Type B pancreatic cell (in vitro differentiated cells): Measurements from ENCODE around the gene HEBP2. TPM values are rescaled to one million over a fixed set of nuclear protein-coding genes. Genes with fewer than 3 reads are reported as not detected.

Source experiments
- DNase-seq: peaks from one replicate; pipeline ENCODE4 v3.0.0; 2021; ENCODE audit warnings: mixed read lengths; ENCODE audit not compliant: unreplicated experiment; ENCODE audit errors: extremely low spot score
- H3K27ac Mint-ChIP-seq: 2 replicates; pipeline ENCODE4 v1.8.0; 2021; ENCODE audit warnings: mild to moderate bottlenecking, mixed read lengths
- H3K27me3 Mint-ChIP-seq: 2 replicates; pipeline ENCODE4 v1.8.0; 2021; ENCODE audit warnings: mixed read lengths
- H3K36me3 Mint-ChIP-seq: 2 replicates; pipeline ENCODE4 v1.8.0; 2021; ENCODE audit warnings: mixed read lengths
- H3K4me1 Mint-ChIP-seq: one replicate; pipeline ENCODE4 v1.8.0; 2021; ENCODE audit warnings: mixed read lengths; ENCODE audit not compliant: unreplicated experiment
- H3K4me3 Mint-ChIP-seq: 2 replicates; pipeline ENCODE4 v1.8.0; 2021; ENCODE audit warnings: mild to moderate bottlenecking, mixed read lengths
- H3K9me3 Mint-ChIP-seq: 2 replicates; pipeline ENCODE4 v1.8.0; 2021; ENCODE audit warnings: mixed read lengths
- CTCF ChIP-seq: fragments of 200-600 bp; sonication (generic); conservative IDR thresholded peaks from 2 replicates; pipeline ENCODE4 v1.5.0; 2021; ENCODE audit warnings: antibody characterized with exemption, mild to moderate bottlenecking
- total RNA-seq: library from RNA; stranded (reverse); gene quantifications from 2 replicates; pipeline ENCODE4 v1.2.1, GENCODE V29; 2021; ENCODE audit warnings: low replicate concordance

HEBP2 gene
- total RNA-seq, 1 donor from 2014 or later = 68.9 TPM

GRCh38 chr6:138377844-138378243 lies 26.2 kb upstream of the HEBP2 start, which contains the start of gene SMIM28:
TSS of gene SMIM28 (plus strand) at chr6:138377905. CDS start at chr6:138378073, 168 bp downstream.
- H3K4me1 Mint-ChIP-seq = peaks cover 4% of the 10 kb centered on the region
- no peak for DNase-seq
- H3K36me3 Mint-ChIP-seq = no peaks in the 10 kb centered on the region
- H3K9me3 Mint-ChIP-seq = no peaks in the 10 kb centered on the region
- no peak within 1 kb of the TSS for H3K27ac Mint-ChIP-seq
- no peak within 1 kb of the TSS for H3K4me3 Mint-ChIP-seq
- no peaks in the 10 kb centered on the region for H3K27me3 Mint-ChIP-seq
- no peak for TF ChIP-seq CTCF

DNA sequence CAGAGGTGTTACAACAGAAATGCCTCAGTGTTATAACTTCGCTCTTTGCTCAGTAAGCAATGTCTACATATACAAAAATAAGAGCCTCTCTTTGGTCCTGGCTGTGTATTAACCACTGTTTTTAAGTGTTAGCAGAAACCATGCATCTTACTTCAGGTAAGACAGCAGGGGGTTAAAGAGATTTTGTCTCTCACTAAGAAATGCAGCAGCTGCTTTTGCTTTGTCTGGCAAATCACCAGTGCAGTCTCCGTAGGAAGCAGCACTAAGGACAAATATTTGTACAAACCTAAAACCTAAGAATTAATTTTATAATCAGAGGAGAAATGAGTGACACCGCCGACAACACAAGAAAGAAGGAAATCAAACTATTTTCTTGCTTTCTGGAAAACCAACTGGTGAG lies 25.6 kb upstream of the HEBP2 start:
- peaks cover 4% of the 10 kb centered on the region for H3K4me1 Mint-ChIP-seq
- DNase-seq = no peak
- no peaks in the 10 kb centered on the region for H3K36me3 Mint-ChIP-seq
- no peak overlapping the region for H3K27ac Mint-ChIP-seq
- no peak for TF ChIP-seq CTCF
- H3K9me3 Mint-ChIP-seq = no peaks in the 10 kb centered on the region
- no peak overlapping the region for H3K4me3 Mint-ChIP-seq
- no peaks in the 10 kb centered on the region for H3K27me3 Mint-ChIP-seq

- Mint-ChIP-seq H3K4me1 (peaks cover 5% of the 10 kb centered on the region), H3K9me3 (no peaks in the 10 kb centered on the region), H3K36me3 (no peaks in the 10 kb centered on the region), H3K27me3 (no peaks in the 10 kb centered on the region), H3K4me3 (no peak overlapping the region), H3K27ac (no peak overlapping the region)
- no peak for DNase-seq
- TF ChIP-seq CTCF = no peak
Measured at GRCh38 chr6:138382498-138383265, 21.3 kb upstream of the HEBP2 start.

- peaks cover 8% of the 10 kb centered on the region for H3K4me1 Mint-ChIP-seq
- H3K4me3 Mint-ChIP-seq = no peak overlapping the region
- no peak for TF ChIP-seq CTCF
- no peaks in the 10 kb centered on the region for H3K9me3 Mint-ChIP-seq
- DNase-seq = no peak
- peak overlapping the region; percentile 21 for H3K27ac Mint-ChIP-seq
- no peaks in the 10 kb centered on the region for H3K27me3 Mint-ChIP-seq
- H3K36me3 Mint-ChIP-seq = no peaks in the 10 kb centered on the region
Measured at GRCh38 chr6:138383776-138384175, 20.2 kb upstream of the HEBP2 start.

- no peak for DNase-seq
- H3K4me1 Mint-ChIP-seq = peaks cover 8% of the 10 kb centered on the region
- H3K27me3 Mint-ChIP-seq = no peaks in the 10 kb centered on the region
- TF ChIP-seq CTCF = no peak
- no peaks in the 10 kb centered on the region for H3K9me3 Mint-ChIP-seq
- H3K36me3 Mint-ChIP-seq = no peaks in the 10 kb centered on the region
- no peak overlapping the region for H3K4me3 Mint-ChIP-seq
- H3K27ac Mint-ChIP-seq = no peak overlapping the region
Measured at GRCh38 chr6:138386897-138387296, 17.1 kb upstream of the HEBP2 start.
